Measurements from ENCODE around the gene ACYP1.
A peak's percentile ranks its signal among the peaks of the same experiment; 100 is the strongest.
"Not testable (repeated sequence)": the region's sequence is repeated elsewhere in the genome, so short reads cannot be mapped to it uniquely, and the experiment has no call there.

The ACYP1 gene

DNA sequence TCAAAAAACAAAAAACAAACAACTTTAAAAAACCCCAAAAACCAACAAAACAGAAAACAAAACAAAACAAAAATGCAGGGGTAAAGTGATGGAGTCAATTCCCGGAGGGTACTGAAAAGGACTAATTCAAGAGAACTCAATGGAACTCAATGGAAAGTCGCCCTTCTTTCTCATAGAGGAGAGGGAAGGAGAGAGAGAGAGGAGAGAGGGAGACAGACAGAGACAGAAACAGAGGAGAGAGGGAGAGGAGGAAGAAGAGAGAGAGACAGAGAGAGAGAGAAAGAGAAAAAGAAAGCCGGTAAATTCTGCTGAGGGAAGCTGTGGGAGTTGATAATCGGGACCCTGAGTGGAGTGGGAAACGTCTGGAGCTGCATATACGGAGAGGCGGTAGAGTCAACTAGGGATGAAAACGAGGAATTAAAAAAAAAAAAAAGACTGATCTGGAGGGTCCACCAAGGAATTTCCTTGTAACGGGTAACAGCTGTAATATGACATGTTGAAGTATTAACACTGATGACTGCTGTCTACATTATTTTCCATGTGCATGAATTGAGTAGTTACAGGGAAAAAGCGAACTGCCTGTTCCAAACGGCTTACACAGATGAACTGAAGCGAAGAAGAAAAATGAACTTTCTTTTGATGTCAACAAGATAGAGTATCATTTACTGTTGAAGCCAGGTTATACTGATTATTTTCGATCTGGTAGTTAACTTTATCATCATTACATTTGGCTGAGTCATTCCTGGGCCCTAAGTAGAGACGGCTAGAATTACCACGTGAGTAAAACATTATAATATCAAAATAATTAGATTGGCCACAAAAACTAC is 4.7 kb upstream of the ACYP1 start:
- peak; percentile 23 for DNase-seq (ENCODE audit: low spot score)

DNA sequence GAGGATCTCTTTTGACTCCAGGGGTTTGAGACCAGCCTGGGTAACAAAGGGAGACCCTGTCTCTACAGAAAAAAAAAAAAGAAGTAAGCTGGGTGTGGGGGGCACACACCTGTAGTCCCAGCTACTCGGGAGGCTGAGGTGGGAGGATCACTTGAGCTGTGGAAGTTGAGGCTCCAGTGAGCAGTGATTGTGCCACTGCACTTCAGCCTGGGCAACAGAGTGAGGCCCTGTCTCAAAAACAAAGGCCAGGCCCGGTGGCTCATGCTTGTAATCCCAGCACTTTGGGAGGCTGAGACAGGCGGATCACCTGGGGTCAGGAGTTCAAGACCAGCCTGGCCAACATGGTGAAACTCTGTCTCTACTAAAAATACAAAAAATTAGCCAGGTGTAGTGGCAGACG is 3.9 kb upstream of the ACYP1 start:
- not testable (repeated sequence) for DNase-seq (ENCODE audit: low spot score)

GRCh38 chr14:75067212-75067611 is 3.4 kb upstream of the ACYP1 start:
- DNase-seq (ENCODE audit: low spot score): no peak

DNA sequence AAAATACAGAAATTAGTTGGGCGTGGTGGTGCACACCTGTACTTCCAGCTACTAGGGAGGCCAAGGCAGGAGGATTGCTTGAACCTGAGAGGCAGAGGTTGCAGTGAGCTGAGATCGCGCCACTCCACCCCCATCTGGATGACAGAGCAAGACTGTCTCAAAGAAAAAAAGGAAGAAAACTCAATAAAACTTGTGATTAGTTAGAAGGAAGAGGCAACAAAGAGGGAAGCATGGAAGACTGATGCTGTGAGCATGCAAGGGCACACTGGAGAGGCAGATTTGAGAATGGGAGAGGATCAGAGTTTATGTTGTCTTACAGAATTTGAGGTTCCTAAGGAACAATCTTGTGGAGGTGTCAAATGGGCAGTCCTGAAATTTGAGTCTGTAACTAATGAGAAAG is 2.9 kb upstream of the ACYP1 start:
- no peak for DNase-seq (ENCODE audit: low spot score)

GRCh38 chr14:75064205-75064567 is 362 bp upstream of the ACYP1 start:
- DNase-seq (ENCODE audit: low spot score): no peak

DNA sequence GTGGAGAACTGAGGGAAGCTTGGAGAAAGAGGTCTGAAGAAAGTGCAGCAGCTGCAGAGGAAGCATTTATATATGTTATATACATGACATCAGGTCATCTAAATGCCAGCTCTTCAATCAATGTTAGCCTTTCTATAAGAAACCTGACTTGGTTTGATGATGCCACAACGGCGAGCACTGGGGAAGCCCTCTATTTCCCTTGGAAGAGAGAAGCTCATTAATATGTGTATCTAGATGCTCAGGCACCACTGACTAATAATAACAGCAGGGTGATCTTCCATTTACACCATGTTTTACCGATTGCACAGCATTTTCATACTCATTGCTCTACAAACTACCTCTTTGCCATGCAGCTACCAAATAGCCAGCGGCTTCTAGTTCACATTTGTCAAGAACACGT is 811 bp downstream of the ACYP1 start:
- DNase-seq (ENCODE audit: low spot score): no peak

DNA sequence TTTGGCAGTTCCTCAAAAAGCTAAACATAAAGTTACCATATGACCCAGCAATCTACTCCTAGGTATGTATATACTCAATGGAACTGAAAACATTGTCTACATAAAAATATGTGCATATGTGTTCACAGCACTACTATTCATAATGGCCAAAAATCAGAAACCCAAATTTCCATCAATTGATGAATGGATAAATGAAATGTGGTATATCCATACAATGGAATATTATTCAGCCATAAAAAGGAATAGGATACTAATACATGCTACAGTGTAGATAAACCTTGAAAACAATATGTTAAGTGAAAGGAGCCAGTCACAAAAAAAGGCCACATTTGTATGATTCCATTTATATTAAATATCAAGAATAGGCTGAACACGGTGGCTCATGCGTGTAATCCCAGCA is 3.4 kb downstream of the ACYP1 start:
- no peak for DNase-seq (ENCODE audit: low spot score)

- DNase-seq (ENCODE audit: low spot score): no peak
Measured at GRCh38 chr14:75059642-75060041, 4.2 kb downstream of the ACYP1 start.

- DNase-seq (ENCODE audit: low spot score): no peak
Measured at GRCh38 chr14:75054421-75054820, 9.4 kb downstream of the ACYP1 start.

- DNase-seq (ENCODE audit: low spot score): no peak
Measured at GRCh38 chr14:75053396-75054291, 10.2 kb downstream of the ACYP1 start.

DNA sequence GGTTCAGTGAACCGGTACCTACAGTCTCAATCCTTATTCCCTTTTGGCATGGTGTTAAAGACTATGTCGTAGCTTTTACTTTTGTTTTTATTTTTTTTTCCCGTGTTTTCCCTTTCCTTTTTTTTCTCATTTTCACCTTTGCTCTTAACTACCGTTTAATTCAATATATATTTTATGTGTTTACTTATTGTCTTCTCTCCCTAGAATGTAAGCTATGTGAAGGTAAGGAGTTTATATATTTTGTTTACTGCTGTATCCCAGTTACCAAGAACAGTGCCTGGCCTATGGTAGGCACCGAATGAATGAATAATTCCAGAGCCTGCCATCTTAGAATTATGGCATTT is 12.3 kb downstream of the ACYP1 start:
- no peak for DNase-seq (ENCODE audit: low spot score)

DNA sequence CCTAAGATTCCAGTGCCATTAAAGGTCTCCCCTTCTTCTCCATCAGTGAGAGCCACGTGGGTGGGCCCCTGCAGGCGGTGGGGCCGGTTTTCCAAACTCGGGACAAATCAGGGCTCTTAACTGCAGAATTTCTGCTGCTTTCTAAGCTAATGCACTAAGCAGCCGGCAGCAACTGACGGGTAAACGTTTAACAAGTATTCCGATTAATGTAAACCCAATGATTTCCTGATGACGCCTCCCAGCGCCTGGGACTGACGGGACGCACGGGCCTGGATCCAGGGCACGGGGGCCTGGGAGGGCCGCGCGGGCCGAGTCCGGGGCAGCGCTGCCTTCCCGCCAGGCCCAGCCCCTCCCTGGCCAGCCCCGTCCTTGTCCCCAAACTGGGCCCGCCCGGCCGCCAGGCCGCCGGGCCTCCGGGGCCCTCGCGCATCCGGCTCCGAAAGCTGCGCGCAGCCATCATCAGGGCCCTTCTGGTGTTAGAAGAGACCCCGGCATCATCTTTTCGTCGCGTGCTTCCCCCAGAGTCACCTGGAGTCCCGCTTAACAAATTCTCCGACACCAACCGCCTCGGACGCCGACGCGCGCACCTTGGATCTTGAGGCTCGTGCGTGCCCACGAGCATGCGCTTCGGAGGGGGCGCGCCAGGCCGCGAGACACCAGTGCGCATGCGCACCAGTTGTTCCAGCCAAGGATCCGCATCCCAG is 12.8 kb downstream of the ACYP1 start, which contains the start of gene MLH3:
Gene MLH3, minus strand, starts transcription at position 616 of the 704 bp plus-strand sequence. CDS start 1,812 bp downstream, outside the sequence.
- DNase-seq (ENCODE audit: low spot score): peak; percentile 80

GRCh38 chr14:75049731-75050201 is 14.1 kb downstream of the ACYP1 start:
- no peak for DNase-seq (ENCODE audit: low spot score)

DNA sequence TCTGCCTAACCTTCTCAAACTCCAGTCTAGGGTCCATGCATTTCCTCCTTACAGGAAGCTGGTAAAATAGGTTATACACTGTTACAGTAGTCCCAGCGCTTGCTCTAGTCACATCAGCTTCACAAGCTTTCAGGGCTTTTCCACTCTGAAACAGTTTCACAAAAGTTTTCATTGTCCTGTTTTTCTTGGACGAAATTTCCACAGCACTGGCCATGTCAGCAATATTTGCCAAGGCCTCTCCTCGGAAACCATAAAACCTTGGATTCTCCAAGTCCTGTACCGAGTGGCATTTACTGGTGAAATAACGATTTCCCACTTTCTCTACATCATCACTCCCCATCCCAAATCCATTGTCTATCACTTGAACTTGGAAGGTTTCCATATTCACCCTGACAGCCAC is 14.7 kb downstream of the ACYP1 start:
- DNase-seq (ENCODE audit: low spot score): no peak

DNA sequence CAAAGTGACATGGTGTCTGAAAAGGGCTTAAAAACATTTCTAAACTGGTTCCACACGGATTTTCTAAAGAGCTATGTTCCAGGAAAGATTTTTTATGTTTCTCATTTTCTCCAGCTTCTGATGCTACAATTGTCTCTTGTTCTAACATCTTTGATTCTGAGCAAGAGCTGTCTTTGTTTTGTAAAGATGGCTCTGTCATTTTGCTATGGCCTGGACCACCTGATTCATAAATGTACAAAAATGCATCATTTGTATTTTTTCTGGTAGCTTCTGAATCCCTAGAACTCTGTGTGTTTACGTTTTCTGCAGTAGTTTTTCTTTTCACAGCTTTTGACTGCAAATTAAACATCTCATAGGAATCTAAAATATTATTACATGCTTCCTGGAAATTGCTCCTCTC is 15.7 kb downstream of the ACYP1 start:
- no peak for DNase-seq (ENCODE audit: low spot score)

DNA sequence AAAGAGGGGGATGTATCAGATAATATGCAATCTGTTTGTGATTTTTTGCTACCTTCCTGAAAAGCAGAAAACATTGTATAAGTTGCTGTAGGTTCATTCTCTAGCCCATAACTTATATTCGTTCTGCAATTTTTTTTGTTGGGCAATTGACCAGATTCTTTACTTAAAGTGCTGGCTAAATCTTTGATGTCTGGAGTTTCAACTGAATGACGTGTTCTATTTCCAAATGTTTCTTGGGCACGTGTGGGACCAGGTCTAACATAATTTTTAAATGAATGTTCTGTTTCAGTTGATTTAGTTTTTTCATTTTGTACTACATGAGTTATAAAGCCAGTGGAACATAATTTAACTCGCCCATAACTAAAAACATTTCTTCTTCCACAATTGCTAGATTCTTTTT is 16.3 kb downstream of the ACYP1 start:
- no peak for DNase-seq (ENCODE audit: low spot score)

DNA sequence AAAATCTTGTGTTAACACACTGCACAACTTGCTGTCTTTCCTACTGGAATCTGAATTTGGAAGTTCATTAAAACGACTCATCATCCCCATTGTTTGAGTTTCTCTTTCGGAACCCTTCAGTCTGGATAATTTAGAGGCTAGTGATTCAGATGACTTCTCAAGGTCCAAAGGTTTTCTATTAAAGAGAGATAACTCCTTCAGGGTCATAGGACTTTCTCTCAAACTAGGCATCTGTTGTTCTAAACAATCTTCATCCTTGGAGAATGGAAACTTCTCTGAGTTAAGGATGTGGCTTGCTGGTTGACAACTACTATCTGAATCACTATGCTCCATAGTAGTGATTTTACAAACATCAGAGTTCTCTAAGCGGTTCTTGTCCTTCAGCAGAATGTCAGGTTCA is 16.9 kb downstream of the ACYP1 start:
- DNase-seq (ENCODE audit: low spot score): peak; percentile 37

GRCh38 chr14:75046275-75046674 is 17.5 kb downstream of the ACYP1 start:
- no peak for DNase-seq (ENCODE audit: low spot score)

GRCh38 chr14:75044752-75045151 is 19.1 kb downstream of the ACYP1 start:
- DNase-seq (ENCODE audit: low spot score): no peak

GRCh38 chr14:75044322-75044721 is 19.5 kb downstream of the ACYP1 start:
- DNase-seq (ENCODE audit: low spot score): no peak

DNA sequence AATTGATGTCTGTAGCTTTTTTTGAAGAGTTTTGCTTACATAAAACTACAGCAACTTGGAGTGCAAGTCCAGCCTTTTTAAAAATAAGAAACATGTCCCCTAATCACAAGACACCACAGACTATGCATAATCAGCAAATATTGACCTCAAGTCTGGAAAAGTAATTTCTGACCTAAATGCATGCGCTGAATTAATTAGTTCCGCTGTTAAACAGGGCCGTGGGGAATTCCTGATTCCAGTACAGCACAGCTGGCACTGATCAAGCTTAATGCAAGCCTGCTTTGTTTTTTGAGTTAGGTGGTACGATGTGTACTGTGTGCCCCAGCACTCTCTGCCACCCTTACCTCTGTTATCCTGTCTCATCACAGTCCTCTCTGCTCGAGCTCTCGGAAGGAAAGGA is 21.8 kb downstream of the ACYP1 start:
- DNase-seq (ENCODE audit: low spot score): no peak

- DNase-seq (ENCODE audit: low spot score): no peak
Measured at GRCh38 chr14:75041613-75042012, 22.2 kb downstream of the ACYP1 start.

GRCh38 chr14:75040959-75041358 is 22.9 kb downstream of the ACYP1 start:
- no peak for DNase-seq (ENCODE audit: low spot score)

All from activated CD4-positive, alpha-beta T cell treated with anti-CD3 and anti-CD28 coated beads, Interleukin-2, Interleukin-4, amounts not matched to agents 100 ng/mL and 50 ng/mL, durations not matched to agents 16 hours and 8 hours (primary cell).